K562 (cell line): ENCODE data around the gene BLTP3A. TPM values are rescaled to one million over a fixed set of nuclear protein-coding genes. Genes with fewer than 3 reads are reported as not detected.

Source experiments
- ATAC-seq: fragments of 200-7000 bp; cut with Tn5 transposase; 3 replicates; pipeline ENCODE4 v1.9.1; 2020; ENCODE audit warnings: moderate library complexity
- BruUV-seq: library from RNA; stranded (reverse); fragments of 400-500 nt; replicated peaks from 2 replicates; lab custom pipeline; 2021; lab: Mats Ljungman, UMichigan
- CTCF ChIA-PET: fragments of 300-600 bp; formaldehyde crosslinking; extraction: SDS; loops from one replicate; lab custom pipeline; 2021; ENCODE audit warnings: low intra/inter-chr PET ratio; lab: Yijun Ruan, JAX
- POLR2A ChIA-PET: fragments of 300-600, 350-650 bp; sonication (Branson Sonifier 250); formaldehyde crosslinking; extraction: SDS; loops from one replicate; lab custom pipeline; 2021; ENCODE audit warnings: antibody characterized with exemption, inconsistent platforms; lab: Yijun Ruan, JAX
- DNase-seq, 4 experiments: peaks; one replicate each; pipeline versions ENCODE4 v3.0.0 to v3.0.0-alpha.2; 2011 to 2018; ENCODE audit warnings: low spot score in 3 of 4, mixed read lengths in 3 of 4; ENCODE audit errors: extremely low read depth in 1 of 4
- FAIRE-seq: peaks from 2 replicates; lab custom pipeline; 2011; peaks lifted over from hg19 to GRCh38; lab: Jason Lieb, UNC
- H2AFZ ChIP-seq: 2 replicates; pipeline ENCODE4 v1.6.0; 2011; ENCODE audit warnings: low read depth, low read length, control low read depth, inconsistent platforms
- H3K27ac ChIP-seq: fragments of 200-600 bp; 3 replicates; pipeline ENCODE4 v1.8.0; 2011; ENCODE audit warnings: low read depth, mild to moderate bottlenecking, control low read depth, inconsistent platforms, low read length, moderate library complexity, mixed read lengths; ENCODE audit errors: extremely low read depth
- H3K27me3 ChIP-seq, 2 experiments: fragments of 300-600 bp in 1 of 2; 2 replicates in 1 of 2; 3 replicates in 1 of 2; pipeline versions ENCODE4 v1.6.0 to v1.8.0; 2011; ENCODE audit warnings: inconsistent platforms in 2 of 2, low read length in 2 of 2, mild to moderate bottlenecking in 1 of 2, mixed read lengths in 1 of 2, moderate library complexity in 1 of 2; ENCODE audit not compliant: control insufficient read depth in 2 of 2, insufficient read depth in 2 of 2
- H3K36me3 ChIP-seq: fragments of 300-600 bp; 3 replicates; pipeline ENCODE4 v1.8.0; 2011; ENCODE audit warnings: mild to moderate bottlenecking, low read length, inconsistent platforms; ENCODE audit not compliant: control insufficient read depth, insufficient read depth
- H3K4me1 ChIP-seq, 2 experiments: fragments of 200-600 bp in 1 of 2; replicated peaks in 1 of 2; 2 replicates in 1 of 2; 3 replicates in 1 of 2; pipeline versions ENCODE4 v1.5.1 to v1.8.0; 2011; ENCODE audit warnings: inconsistent platforms in 2 of 2, low read length in 2 of 2, mild to moderate bottlenecking in 1 of 2, mixed read lengths in 1 of 2, moderate library complexity in 1 of 2; ENCODE audit not compliant: control insufficient read depth in 2 of 2, insufficient read depth in 2 of 2
- H3K4me2 ChIP-seq: 2 replicates; pipeline ENCODE4 v1.6.1; 2011; ENCODE audit warnings: low read length, control low read depth, inconsistent platforms, mixed read lengths; ENCODE audit not compliant: insufficient read depth
- H3K4me3 ChIP-seq: fragments of 200-600 bp; sonication (generic), shearing (Covaris generic); 2 replicates; pipeline ENCODE4 v1.5.1; 2016; ENCODE audit warnings: control low read depth, inconsistent platforms
- H3K79me2 ChIP-seq: fragments of 200-600 bp; 3 replicates; pipeline ENCODE4 v1.8.0; 2011; ENCODE audit warnings: low read length, inconsistent platforms; ENCODE audit not compliant: control insufficient read depth, insufficient read depth
- H3K9ac ChIP-seq, 2 experiments: 2 replicates each; pipeline versions ENCODE4 v1.6.0 to v1.6.1; 2011; ENCODE audit warnings: low read depth in 2 of 2, low read length in 2 of 2, control low read depth in 1 of 2, inconsistent platforms in 1 of 2, mild to moderate bottlenecking in 1 of 2, mixed read lengths in 1 of 2; ENCODE audit not compliant: insufficient read depth in 1 of 2
- H3K9me1 ChIP-seq: one replicate; pipeline ENCODE4 v1.6.0; 2011; ENCODE audit warnings: inconsistent platforms, mild to moderate bottlenecking, low read length, moderate library complexity; ENCODE audit not compliant: control insufficient read depth, insufficient read depth
- H3K9me3 ChIP-seq: replicated peaks from 2 replicates; pipeline ENCODE4 v1.5.1; 2011; ENCODE audit warnings: low read depth, low read length, inconsistent platforms; ENCODE audit not compliant: control insufficient read depth, insufficient read depth
- H4K20me1 ChIP-seq: replicated peaks from 2 replicates; pipeline ENCODE4 v1.6.1; 2011; ENCODE audit warnings: low read length, inconsistent platforms, mixed read lengths; ENCODE audit not compliant: control insufficient read depth, insufficient read depth
- ATF3 ChIP-seq, 2 experiments: fragments of 450-650 bp in 1 of 2; sonication (generic) in 1 of 2; formaldehyde crosslinking in 1 of 2; IDR thresholded peaks in 1 of 2; conservative IDR thresholded peaks in 1 of 2; 2 replicates each; pipeline versions ENCODE4 v1.6.1 to v1.8.1; 2016 to 2023; ENCODE audit warnings: mild to moderate bottlenecking in 2 of 2, moderate library complexity in 2 of 2, inconsistent platforms in 1 of 2, missing genetic modification reagents in 1 of 2
- FOS ChIP-seq: IDR thresholded peaks from 3 replicates; pipeline ENCODE4 v1.6.1; 2011; ENCODE audit not compliant: insufficient read length; ENCODE audit errors: extremely low read depth
- FOSL1 ChIP-seq: fragments of 200-800 bp; sonication (Bioruptor generic); conservative IDR thresholded peaks from 2 replicates; pipeline ENCODE4 v1.6.1; 2016; ENCODE audit warnings: missing genetic modification characterization, missing compliant biosample characterization
- MCM7 ChIP-seq, 2 experiments: fragments of 450-650 bp; IDR thresholded peaks; 2 replicates each; pipeline ENCODE4 v1.6.1; 2016 to 2018
- THAP12 ChIP-seq: fragments of 250-450 bp; sonication (Bioruptor Pico); IDR thresholded peaks from 2 replicates; pipeline ENCODE4 v1.9.0; 2021; ENCODE audit warnings: mild to moderate bottlenecking, inconsistent platforms
- ZBTB1 ChIP-seq: sonication (generic); formaldehyde crosslinking; IDR thresholded peaks from 2 replicates; pipeline ENCODE4 v1.8.1; 2023; ENCODE audit warnings: missing genetic modification reagents, low read depth, mild to moderate bottlenecking, borderline replicate concordance
- ZNF561 ChIP-seq: fragments of 450-650 bp; formaldehyde crosslinking; conservative IDR thresholded peaks from 2 replicates; pipeline ENCODE4 v1.4.0; 2020; ENCODE audit warnings: mild to moderate bottlenecking, moderate library complexity
- WGBS: fragments of 100-300 bp; shearing (Covaris generic); methylation state at CpG from one replicate; pipeline ENCODE4 v1.1.6; 2016; ENCODE audit warnings: low coverage, mixed read lengths; ENCODE audit not compliant: insufficient coverage; ENCODE audit errors: missing lambda C conversion rate; 5-methylcytosine and 5-hydroxymethylcytosine counted together
- in situ Hi-C: fragments of 300-500 bp; cut with MboI; formaldehyde crosslinking; loops from 4 replicates; pipeline ENCODE4 v1.15.0; 2018; ENCODE audit warnings: inconsistent platforms, mixed read lengths
- intact Hi-C: fragments of 100-400 bp; cut with micrococcal nuclease; formaldehyde crosslinking; loops from 2 replicates; pipeline ENCODE4 v1.14.2; 2022
- polyA plus RNA-seq, 8 experiments: library from polyadenylated mRNA; depleted of rRNA in 4 of 8; stranded (reverse) in 5 of 8; unstranded in 3 of 8; fragments of >200 nt; fragmentation: Nextera tagmentation in 2 of 8; fragmentation: Illumina TruSeq in 1 of 8; extraction: Ambion mirVana in 2 of 8; extraction: Trizol in 1 of 8; gene quantifications; 2 replicates each; pipeline versions ENCODE4 v1.2.1 to v1.2.3, GENCODE V29; 2011 to 2014; ENCODE audit warnings: inconsistent platforms in 1 of 8, missing spikeins in 1 of 8
- total RNA-seq, 7 experiments: library from RNA; depleted of rRNA in 6 of 7; stranded (reverse); fragments of >200 nt in 6 of 7; fragmentation: Illumina TruSeq in 2 of 7; extraction: Trizol in 2 of 7; gene quantifications; 2 replicates each; pipeline versions ENCODE4 v1.2.1 to v1.2.3, GENCODE V29; 2011 to 2021; ENCODE audit warnings: low replicate concordance in 1 of 7
- TF ChIP-seq, protein P1 (sequence below): fragments of 250-450 bp; sonication (Bioruptor Pico); IDR thresholded peaks from 2 replicates; pipeline ENCODE4 v1.4.0; 2020; ENCODE audit warnings: mild to moderate bottlenecking, moderate library complexity

The BLTP3A gene
- total and polyA plus RNA-seq, 9 of the 15 experiments (the other 6 are each of a cell fraction or from before 2014, with no cell fraction given): 7.5 to 34.6 (median 15.5) TPM

DNA sequence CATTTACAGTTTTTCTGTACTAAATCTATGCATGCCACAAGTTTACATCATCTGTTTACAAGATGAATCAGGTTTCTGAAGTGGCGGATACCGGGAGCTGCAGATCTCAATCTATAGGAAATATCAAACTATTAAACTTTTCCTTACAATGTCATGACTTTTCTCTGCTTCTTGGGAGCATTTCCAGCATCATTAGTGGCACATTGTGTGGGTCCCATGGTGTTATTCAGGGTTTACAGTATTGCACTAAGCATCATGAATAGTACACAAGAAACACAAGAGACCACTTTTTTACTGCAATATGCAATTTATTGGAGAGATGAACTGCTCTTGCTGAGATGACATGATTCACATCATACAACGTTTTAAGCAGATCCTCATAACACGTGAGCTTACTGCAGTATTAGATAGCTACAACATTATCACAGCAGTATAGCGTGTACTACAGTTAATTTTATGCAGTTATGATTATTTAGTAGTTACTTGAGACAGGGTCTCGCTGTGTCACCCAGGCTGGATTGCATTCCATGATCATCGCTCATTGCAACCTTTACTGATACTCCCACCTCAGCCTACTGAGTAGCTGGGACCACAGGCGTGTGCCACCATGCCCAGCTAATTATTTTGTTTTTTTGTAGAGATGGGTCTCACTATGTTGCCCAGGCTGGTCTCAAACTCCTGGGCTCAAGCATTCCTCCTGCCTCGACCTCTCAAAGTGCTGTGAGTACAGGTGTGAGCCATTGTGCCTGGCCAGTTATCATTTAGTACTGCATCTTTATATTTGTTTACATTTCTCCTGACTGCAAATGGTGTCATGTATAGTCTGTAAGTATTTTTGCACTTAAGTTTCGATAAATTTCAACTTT, 18.4 kb downstream of the BLTP3A start (continued):
- no peak for TF ChIP-seq ZBTB1 (CRISPR knock-in tag)
- no peak for TF ChIP-seq ATF3 (IDR thresholded peaks at IDR 0.05)
- TF ChIP-seq ATF3 (CRISPR knock-in tag; conservative IDR thresholded peaks at IDR 0.05): no peak
- TF ChIP-seq MCM7 (IDR thresholded peaks at IDR 0.05): no peak
- no peak for TF ChIP-seq FOS

DNA sequence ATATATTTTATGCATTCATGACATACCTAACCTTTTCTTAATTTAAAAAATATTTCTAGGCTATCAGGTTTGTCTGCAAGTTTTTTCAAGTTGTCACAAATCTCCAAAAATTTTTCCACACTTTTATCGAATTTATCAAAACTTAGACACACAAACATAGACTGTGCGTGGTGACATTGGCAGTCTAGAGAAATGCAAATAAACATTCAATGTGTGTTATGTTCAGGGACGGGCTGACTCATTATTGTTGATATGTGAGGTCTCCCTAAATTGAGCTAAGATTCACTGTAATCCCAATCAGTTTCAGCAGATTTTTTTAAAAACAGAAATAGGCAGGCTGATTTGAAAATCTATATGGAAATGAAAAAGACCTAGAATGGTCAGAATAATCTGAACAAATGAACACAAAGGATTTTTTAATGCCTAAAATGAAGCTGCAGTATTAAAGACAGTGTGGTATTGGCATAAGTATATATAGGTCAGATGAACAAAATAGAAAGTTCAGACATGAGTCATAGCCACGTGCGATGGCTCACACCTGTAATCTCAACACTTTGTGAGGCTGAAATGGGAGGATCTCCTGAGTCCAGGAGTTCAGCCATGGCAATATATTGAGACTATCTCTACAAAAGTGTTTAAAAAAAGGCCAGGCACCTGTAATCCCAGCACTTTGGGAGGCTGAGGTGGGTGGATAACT, 19.2 kb downstream of the BLTP3A start:
- Histone ChIP-seq H3K4me2 (no peak overlapping the region), H4K20me1 (peaks cover 36% of the 10 kb centered on the region; the same call in 1 of the 2 replicates), H3K79me2 (peaks cover 56% of the 10 kb centered on the region), H3K36me3 (no peaks in the 10 kb centered on the region; the same call in 2 of the 3 replicates), H3K9me3 (no peaks in the 10 kb centered on the region), H2AFZ (no peak overlapping the region), H3K9ac (no peak overlapping the region), H3K27ac (no peak overlapping the region), H3K4me3 (no peak overlapping the region), H3K4me1 (peaks cover 0 to 4% of the 10 kb centered on the region in 2 experiments; a peak in 3 of 5 replicates), H3K9me1 (no peaks in the 10 kb centered on the region), H3K27me3 (no peaks in the 10 kb centered on the region)
- POLR2A ChIA-PET: interaction anchor here (1.1 to 2.0 kb wide), 5 partner anchors 8 to 19 kb away, joined by 3 to 9 read pairs (median 5); partner anchors contain the start of gene BLTP3A
- 58% methylated on average over 5 of the region's 5 CpGs for WGBS
- CTCF ChIA-PET: interaction anchor here (0.6 kb wide), 2 partner anchors 9 to 686 kb away, joined by 3 to 4 read pairs; partner anchors contain the start of gene TEAD3
- DNase-seq (no peak), ATAC-seq (no peak; the same call in 2 of the 3 replicates), FAIRE-seq (no peak)
- BruUV-seq: no TSS peak
- in situ Hi-C loops (no loop called here), intact Hi-C loops (no loop called here)
- TF ChIP-seq ZNF561 (CRISPR knock-in tag) (no peak), ATF3 (IDR thresholded peaks at IDR 0.05) (peak; percentile 61), ATF3 (CRISPR knock-in tag; conservative IDR thresholded peaks at IDR 0.05) (no peak), FOSL1 (tag) (peak; percentile 55), THAP12 (CRISPR knock-in tag) (no peak)
- TF ChIP-seq, protein P1, sequence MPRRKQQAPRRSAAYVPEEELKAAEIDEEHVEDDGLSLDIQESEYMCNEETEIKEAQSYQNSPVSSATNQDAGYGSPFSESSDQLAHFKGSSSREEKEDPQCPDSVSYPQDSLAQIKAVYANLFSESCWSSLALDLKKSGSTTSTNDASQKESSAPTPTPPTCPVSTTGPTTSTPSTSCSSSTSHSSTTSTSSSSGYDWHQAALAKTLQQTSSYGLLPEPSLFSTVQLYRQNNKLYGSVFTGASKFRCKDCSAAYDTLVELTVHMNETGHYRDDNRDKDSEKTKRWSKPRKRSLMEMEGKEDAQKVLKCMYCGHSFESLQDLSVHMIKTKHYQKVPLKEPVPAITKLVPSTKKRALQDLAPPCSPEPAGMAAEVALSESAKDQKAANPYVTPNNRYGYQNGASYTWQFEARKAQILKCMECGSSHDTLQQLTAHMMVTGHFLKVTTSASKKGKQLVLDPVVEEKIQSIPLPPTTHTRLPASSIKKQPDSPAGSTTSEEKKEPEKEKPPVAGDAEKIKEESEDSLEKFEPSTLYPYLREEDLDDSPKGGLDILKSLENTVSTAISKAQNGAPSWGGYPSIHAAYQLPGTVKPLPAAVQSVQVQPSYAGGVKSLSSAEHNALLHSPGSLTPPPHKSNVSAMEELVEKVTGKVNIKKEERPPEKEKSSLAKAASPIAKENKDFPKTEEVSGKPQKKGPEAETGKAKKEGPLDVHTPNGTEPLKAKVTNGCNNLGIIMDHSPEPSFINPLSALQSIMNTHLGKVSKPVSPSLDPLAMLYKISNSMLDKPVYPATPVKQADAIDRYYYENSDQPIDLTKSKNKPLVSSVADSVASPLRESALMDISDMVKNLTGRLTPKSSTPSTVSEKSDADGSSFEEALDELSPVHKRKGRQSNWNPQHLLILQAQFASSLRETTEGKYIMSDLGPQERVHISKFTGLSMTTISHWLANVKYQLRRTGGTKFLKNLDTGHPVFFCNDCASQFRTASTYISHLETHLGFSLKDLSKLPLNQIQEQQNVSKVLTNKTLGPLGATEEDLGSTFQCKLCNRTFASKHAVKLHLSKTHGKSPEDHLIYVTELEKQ: no peak
